ENCODE results near the gene SERPINB2. TPM values are rescaled to one million over a fixed set of nuclear protein-coding genes. Genes with fewer than 3 reads are reported as not detected.

Gene SERPINB2
- polyA plus RNA-seq, 1 donor: 0.15 TPM

DNA sequence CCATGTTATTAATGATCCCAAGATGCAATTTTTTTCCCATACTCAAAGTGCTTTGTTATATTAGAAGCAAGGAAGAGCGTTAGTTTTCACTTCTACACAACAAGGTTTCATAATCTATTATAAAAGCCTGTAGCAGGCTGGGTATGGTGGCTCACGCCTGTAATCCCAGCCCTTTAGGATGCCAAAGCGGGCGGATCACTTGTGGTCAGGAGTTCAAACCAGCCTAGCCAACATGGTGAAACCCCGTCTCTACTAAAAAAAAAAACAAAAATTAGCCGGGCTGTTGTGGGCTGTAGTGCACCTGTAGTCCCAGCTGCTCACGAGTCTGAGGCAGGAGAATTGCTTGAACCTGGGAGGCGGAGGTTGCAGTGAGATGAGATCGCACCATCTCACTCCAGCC lies 19.0 kb upstream of the SERPINB2 start:
- H3K4me1 ChIP-seq (ENCODE audit: control insufficient read depth, insufficient read depth, low read length): no peaks in the 10 kb centered on the region
- no peaks in the 10 kb centered on the region for H3K27me3 ChIP-seq (ENCODE audit: control insufficient read depth, insufficient read depth, low read length)
- DNase-seq: no peak
- no peaks in the 10 kb centered on the region for H3K9me3 ChIP-seq (ENCODE audit: control insufficient read depth, low read depth, low read length)
- H3K27ac ChIP-seq (ENCODE audit: low read length): no peak overlapping the region
- H3K36me3 ChIP-seq (ENCODE audit: control insufficient read depth, insufficient read depth, low read length): no peaks in the 10 kb centered on the region
- H3K4me3 ChIP-seq (ENCODE audit: low read length): no peak overlapping the region
- 100% methylated on average over 2 of the region's 9 CpGs for WGBS (ENCODE audit: insufficient coverage, low lambda C conversion rate)

DNA sequence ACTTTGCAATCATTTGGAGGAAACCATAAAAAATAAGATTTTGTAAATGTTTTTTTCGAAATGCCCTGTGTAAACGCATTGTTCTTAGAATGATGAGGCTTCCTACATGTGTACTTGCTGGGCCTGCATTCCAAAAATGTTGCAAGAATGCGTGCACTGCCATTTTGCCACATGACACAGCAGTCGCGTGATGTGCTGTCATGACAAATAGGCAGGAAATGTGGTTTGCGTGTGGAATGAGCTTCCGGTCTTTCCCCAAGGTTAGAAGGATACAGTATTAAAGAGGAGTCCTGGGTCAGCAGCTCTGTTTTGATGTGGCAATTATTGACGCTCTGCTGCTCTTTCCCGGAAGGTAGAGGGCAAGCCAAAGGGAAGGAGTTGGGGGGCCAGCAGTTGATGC lies 18.1 kb upstream of the SERPINB2 start:
- Histone ChIP-seq H3K4me1 (ENCODE audit: control insufficient read depth, insufficient read depth, low read length) (no peaks in the 10 kb centered on the region), H3K9me3 (ENCODE audit: control insufficient read depth, low read depth, low read length) (no peaks in the 10 kb centered on the region), H3K36me3 (ENCODE audit: control insufficient read depth, insufficient read depth, low read length) (no peaks in the 10 kb centered on the region), H3K27ac (ENCODE audit: low read length) (no peak overlapping the region), H3K4me3 (ENCODE audit: low read length) (no peak overlapping the region), H3K27me3 (ENCODE audit: control insufficient read depth, insufficient read depth, low read length) (no peaks in the 10 kb centered on the region)
- 100% methylated on average over 2 of the region's 9 CpGs for WGBS (ENCODE audit: insufficient coverage, low lambda C conversion rate)
- DNase-seq: no peak

DNA sequence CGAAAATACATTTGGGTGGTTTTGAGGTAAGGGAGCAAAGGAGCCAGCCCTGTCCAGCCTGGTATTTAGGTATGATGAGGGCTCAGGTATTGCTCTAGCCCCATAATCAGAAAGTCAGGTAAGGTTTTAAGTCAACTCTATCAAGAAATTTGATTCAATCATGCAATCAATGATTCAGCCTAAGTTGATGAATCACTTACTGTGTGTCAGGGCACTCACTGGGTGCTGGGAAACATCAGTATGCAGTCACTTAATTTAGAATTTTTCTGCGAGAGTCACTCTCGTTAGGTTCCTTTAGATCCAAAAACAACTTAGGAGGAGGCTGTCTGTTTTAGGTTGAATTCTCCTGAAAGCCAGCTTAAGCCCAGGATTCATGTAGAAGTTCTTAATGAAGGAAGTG lies 17.7 kb upstream of the SERPINB2 start:
- Histone ChIP-seq H3K9me3 (ENCODE audit: control insufficient read depth, low read depth, low read length) (no peaks in the 10 kb centered on the region), H3K4me1 (ENCODE audit: control insufficient read depth, insufficient read depth, low read length) (no peaks in the 10 kb centered on the region), H3K27ac (ENCODE audit: low read length) (no peak overlapping the region), H3K27me3 (ENCODE audit: control insufficient read depth, insufficient read depth, low read length) (no peaks in the 10 kb centered on the region), H3K4me3 (ENCODE audit: low read length) (no peak overlapping the region), H3K36me3 (ENCODE audit: control insufficient read depth, insufficient read depth, low read length) (no peaks in the 10 kb centered on the region)
- DNase-seq: no peak
- WGBS (ENCODE audit: insufficient coverage, low lambda C conversion rate): no CpG with 5 or more reads among the region's 3 CpGs

DNA sequence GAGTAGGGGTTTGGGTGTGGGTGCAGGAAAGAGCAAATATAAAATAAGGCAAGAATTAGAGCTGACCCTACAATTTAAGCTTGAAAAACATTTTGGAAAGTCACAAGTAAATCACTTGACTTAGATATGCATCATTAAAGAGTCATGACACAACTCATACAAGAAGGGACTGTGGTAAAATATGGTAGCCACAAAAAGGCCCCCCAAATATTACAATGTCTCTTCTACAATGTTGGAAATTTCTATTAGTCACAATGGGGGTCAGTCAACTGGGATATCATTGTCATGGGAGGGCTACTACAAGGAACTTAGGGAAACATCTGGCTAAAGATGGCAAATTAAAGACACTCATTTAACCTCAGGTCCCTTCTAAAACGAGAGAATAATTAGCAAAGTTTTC lies 15.7 kb upstream of the SERPINB2 start:
- H3K9me3 ChIP-seq (ENCODE audit: control insufficient read depth, low read depth, low read length): no peaks in the 10 kb centered on the region
- 60% methylated on average over 1 of the region's 1 CpG for WGBS (ENCODE audit: insufficient coverage, low lambda C conversion rate)
- no peaks in the 10 kb centered on the region for H3K4me1 ChIP-seq (ENCODE audit: control insufficient read depth, insufficient read depth, low read length)
- H3K27me3 ChIP-seq (ENCODE audit: control insufficient read depth, insufficient read depth, low read length): no peaks in the 10 kb centered on the region
- no peak for DNase-seq
- H3K36me3 ChIP-seq (ENCODE audit: control insufficient read depth, insufficient read depth, low read length): no peaks in the 10 kb centered on the region
- H3K27ac ChIP-seq (ENCODE audit: low read length): no peak overlapping the region
- H3K4me3 ChIP-seq (ENCODE audit: low read length): no peak overlapping the region

DNA sequence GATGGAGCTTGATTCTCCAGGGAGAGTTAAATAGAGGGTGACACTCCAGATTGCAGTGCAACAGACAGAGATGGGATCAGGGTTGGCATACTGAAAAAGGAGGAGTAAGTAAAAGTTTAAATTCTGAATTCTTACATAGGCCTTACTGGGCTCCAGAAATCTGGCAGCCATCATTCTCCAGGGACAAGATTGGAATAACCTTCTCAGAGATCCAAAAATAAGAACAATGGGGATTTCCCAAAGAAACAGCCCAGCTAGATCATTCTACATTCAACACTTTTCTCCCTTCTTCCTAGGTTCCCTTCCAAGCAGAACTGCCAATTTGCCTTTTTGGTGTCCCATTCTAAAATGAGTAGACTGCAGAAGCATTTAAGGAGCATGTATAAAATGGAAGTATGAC lies 14.9 kb upstream of the SERPINB2 start:
- Histone ChIP-seq H3K36me3 (ENCODE audit: control insufficient read depth, insufficient read depth, low read length) (no peaks in the 10 kb centered on the region), H3K4me3 (ENCODE audit: low read length) (no peak overlapping the region), H3K4me1 (ENCODE audit: control insufficient read depth, insufficient read depth, low read length) (no peaks in the 10 kb centered on the region), H3K27me3 (ENCODE audit: control insufficient read depth, insufficient read depth, low read length) (no peaks in the 10 kb centered on the region), H3K27ac (ENCODE audit: low read length) (no peak overlapping the region), H3K9me3 (ENCODE audit: control insufficient read depth, low read depth, low read length) (no peaks in the 10 kb centered on the region)
- DNase-seq: no peak

DNA sequence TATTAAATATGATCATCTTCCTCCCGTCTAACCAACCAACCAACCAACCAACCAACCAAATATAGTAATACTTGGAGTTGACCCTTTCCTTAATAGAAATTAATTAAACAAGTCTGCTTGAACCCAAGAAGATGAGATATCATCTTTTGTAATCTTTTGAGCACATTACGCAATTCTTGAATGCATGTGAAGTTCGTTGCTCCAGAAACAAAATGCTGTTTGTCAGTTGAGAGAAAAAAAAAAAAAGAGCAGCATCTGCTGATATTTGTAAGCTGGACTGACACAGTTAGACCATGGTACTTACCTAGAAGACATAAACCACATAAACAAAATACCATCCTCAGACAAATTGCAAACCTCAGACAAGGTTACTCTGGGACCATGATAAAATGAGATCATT lies 9.2 kb upstream of the SERPINB2 start:
- DNase-seq: no peak
- no peaks in the 10 kb centered on the region for H3K36me3 ChIP-seq (ENCODE audit: control insufficient read depth, insufficient read depth, low read length)
- H3K4me3 ChIP-seq (ENCODE audit: low read length): no peak overlapping the region
- H3K27ac ChIP-seq (ENCODE audit: low read length): no peak overlapping the region
- no peaks in the 10 kb centered on the region for H3K4me1 ChIP-seq (ENCODE audit: control insufficient read depth, insufficient read depth, low read length)
- 40% methylated on average over 1 of the region's 3 CpGs for WGBS (ENCODE audit: insufficient coverage, low lambda C conversion rate)
- H3K27me3 ChIP-seq (ENCODE audit: control insufficient read depth, insufficient read depth, low read length): no peaks in the 10 kb centered on the region
- H3K9me3 ChIP-seq (ENCODE audit: control insufficient read depth, low read depth, low read length): no peaks in the 10 kb centered on the region

DNA sequence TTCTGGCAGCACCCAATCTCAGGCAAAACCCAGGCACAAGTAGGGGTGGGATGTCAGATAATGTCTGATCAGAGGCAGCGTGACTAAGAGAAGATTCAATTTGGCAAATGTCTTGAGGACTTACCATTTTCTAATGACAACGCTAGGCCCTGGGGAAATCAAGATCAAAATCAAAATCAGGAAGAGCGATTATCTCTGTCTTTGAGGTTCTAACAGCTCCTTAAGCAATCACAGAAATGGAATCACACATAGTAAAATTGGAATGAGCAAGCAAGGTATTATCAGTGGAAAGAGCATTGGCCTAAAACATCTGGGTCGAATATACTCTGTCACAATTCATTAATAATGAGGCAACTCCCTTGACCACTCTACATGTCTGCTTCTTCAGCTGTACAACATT lies 8.6 kb upstream of the SERPINB2 start:
- WGBS (ENCODE audit: insufficient coverage, low lambda C conversion rate): 93% methylated on average over 3 of the region's 4 CpGs
- no peak for DNase-seq
- Histone ChIP-seq H3K27ac (ENCODE audit: low read length) (no peak overlapping the region), H3K4me3 (ENCODE audit: low read length) (no peak overlapping the region), H3K36me3 (ENCODE audit: control insufficient read depth, insufficient read depth, low read length) (no peaks in the 10 kb centered on the region), H3K9me3 (ENCODE audit: control insufficient read depth, low read depth, low read length) (no peaks in the 10 kb centered on the region), H3K27me3 (ENCODE audit: control insufficient read depth, insufficient read depth, low read length) (no peaks in the 10 kb centered on the region), H3K4me1 (ENCODE audit: control insufficient read depth, insufficient read depth, low read length) (no peaks in the 10 kb centered on the region)

DNA sequence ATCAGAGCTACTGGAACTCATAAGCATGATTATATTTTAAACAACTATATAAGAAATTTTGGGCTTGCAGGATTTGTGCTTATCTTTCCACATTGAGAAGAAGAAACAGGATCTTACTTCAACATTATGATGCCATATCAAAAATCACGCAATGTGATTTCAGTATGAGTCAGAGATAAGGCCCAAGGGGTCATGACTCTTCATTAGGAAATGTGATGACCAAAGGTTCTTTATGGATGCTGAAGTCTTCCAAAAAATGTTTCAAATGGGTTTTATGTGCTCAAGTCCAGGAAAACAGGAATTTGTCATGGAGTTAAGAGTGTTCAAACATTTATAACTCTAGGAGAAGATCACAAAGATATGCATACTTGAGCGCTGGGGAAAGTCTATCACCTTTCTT lies 7.8 kb upstream of the SERPINB2 start:
- no CpG with 5 or more reads among the region's 2 CpGs for WGBS (ENCODE audit: insufficient coverage, low lambda C conversion rate)
- no peak for DNase-seq
- H3K4me3 ChIP-seq (ENCODE audit: low read length): no peak overlapping the region

DNA sequence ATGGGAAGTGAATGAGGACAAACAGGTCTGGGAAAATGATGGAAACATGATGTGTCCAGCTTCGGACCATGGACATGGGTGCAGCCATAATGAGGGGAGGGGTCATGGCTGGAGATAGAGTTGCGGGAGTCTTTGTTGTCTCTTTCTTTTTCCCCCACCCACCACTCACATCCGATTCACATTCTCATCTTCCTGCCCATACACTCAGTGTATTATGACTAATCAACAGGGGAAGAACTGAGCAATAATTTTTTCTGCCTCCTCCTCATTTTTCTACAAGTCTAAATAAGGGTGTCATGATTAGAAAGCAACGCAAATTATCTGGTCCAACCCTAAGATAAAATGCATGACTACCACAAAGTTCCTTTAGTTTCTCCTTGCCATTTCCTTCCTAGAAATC lies 5.7 kb upstream of the SERPINB2 start:
- no peaks in the 10 kb centered on the region for H3K27me3 ChIP-seq (ENCODE audit: control insufficient read depth, insufficient read depth, low read length)
- no peak overlapping the region for H3K27ac ChIP-seq (ENCODE audit: low read length)
- DNase-seq: no peak
- H3K4me3 ChIP-seq (ENCODE audit: low read length): no peak overlapping the region
- H3K4me1 ChIP-seq (ENCODE audit: control insufficient read depth, insufficient read depth, low read length): no peaks in the 10 kb centered on the region
- no peaks in the 10 kb centered on the region for H3K36me3 ChIP-seq (ENCODE audit: control insufficient read depth, insufficient read depth, low read length)
- 64% methylated on average over 2 of the region's 4 CpGs for WGBS (ENCODE audit: insufficient coverage, low lambda C conversion rate)
- H3K9me3 ChIP-seq (ENCODE audit: control insufficient read depth, low read depth, low read length): no peaks in the 10 kb centered on the region

More for the DNA sequence above, 7.8 kb upstream of the SERPINB2 start:
- Histone ChIP-seq H3K9me3 (ENCODE audit: control insufficient read depth, low read depth, low read length) (no peaks in the 10 kb centered on the region), H3K27ac (ENCODE audit: low read length) (no peak overlapping the region), H3K27me3 (ENCODE audit: control insufficient read depth, insufficient read depth, low read length) (no peaks in the 10 kb centered on the region), H3K4me1 (ENCODE audit: control insufficient read depth, insufficient read depth, low read length) (no peaks in the 10 kb centered on the region), H3K36me3 (ENCODE audit: control insufficient read depth, insufficient read depth, low read length) (no peaks in the 10 kb centered on the region)

DNA sequence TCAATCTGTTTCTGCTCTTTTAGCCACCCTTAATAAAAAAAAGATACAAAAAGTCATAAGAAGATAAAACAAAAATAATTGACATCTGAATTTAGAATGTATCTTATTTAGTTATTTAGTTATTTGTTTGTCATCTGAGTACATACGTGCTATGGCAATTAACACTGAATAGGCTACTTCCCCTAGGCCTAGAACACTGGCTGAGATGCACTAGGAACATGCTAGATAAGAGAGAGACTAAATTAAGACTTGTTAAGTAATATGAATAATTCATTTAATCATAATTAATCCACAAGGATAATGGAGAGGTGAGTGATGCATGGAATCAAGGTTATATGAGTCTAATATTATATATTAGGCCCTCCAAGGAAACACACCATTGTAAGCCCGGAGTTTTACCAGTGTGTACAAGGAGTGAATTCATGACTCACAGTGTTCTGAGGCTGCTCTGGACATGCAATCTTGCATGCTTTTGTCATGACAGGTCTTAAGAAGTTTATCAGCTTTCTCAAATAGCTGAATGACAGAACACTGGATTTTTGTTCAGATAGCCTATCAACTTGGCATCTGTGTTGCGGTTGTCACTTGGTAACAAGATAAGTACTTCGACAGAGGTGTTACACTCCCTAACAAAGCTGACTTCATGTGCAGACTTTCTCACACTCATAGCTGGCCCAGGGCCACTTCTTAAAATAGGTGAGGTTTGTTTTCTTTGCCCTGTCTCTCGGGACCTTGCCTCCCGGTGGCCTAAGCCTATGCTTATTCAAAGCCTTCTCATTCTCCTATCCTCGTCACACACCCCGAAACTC lies 5.0 kb upstream of the SERPINB2 start:
- 50% methylated on average over 5 of the region's 8 CpGs for WGBS (ENCODE audit: insufficient coverage, low lambda C conversion rate)
- Histone ChIP-seq H3K4me3 (ENCODE audit: low read length) (no peak overlapping the region), H3K9me3 (ENCODE audit: control insufficient read depth, low read depth, low read length) (no peaks in the 10 kb centered on the region)

DNA sequence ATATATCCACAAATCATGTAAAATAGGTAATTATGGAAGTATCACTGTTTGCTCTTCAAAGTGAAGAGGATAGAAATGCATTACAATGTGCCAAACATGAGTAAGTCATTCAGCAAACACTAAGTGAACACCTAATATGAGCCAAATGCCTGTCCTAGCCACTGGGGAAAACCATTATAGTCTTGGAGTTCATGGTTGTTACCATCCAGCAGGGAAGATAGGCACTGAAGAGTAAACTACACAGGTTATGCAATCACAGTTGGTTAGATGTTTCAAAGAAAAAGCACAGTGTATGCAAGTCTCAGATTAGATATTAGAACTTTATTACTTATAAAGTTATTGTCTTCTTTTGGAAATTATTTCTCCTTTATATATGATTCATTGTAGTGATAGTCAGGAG lies 3.9 kb upstream of the SERPINB2 start:
- no peak overlapping the region for H3K4me3 ChIP-seq (ENCODE audit: low read length)
- no peak overlapping the region for H3K27ac ChIP-seq (ENCODE audit: low read length)
- H3K27me3 ChIP-seq (ENCODE audit: control insufficient read depth, insufficient read depth, low read length): no peaks in the 10 kb centered on the region
- no peaks in the 10 kb centered on the region for H3K4me1 ChIP-seq (ENCODE audit: control insufficient read depth, insufficient read depth, low read length)
- H3K36me3 ChIP-seq (ENCODE audit: control insufficient read depth, insufficient read depth, low read length): no peaks in the 10 kb centered on the region
- no peaks in the 10 kb centered on the region for H3K9me3 ChIP-seq (ENCODE audit: control insufficient read depth, low read depth, low read length)
- no peak for DNase-seq

More for the DNA sequence above, 5.0 kb upstream of the SERPINB2 start:
- H3K27me3 ChIP-seq (ENCODE audit: control insufficient read depth, insufficient read depth, low read length): no peaks in the 10 kb centered on the region
- H3K4me1 ChIP-seq (ENCODE audit: control insufficient read depth, insufficient read depth, low read length): no peaks in the 10 kb centered on the region
- no peak for DNase-seq
- no peaks in the 10 kb centered on the region for H3K36me3 ChIP-seq (ENCODE audit: control insufficient read depth, insufficient read depth, low read length)
- no peak overlapping the region for H3K27ac ChIP-seq (ENCODE audit: low read length)
